Activated T-cell treated with anti-CD3 and anti-CD28 coated beads, Interleukin-2, amount 50 U/mL, for 1 hour (primary cell): ENCODE results near the gene LPCAT3.

Experiments used
- DNase-seq: peaks from one replicate; pipeline ENCODE4 v3.0.0-alpha.2; 2020

The LPCAT3 gene

GRCh38 chr12:6996040-6996441 lies 22.2 kb downstream of the LPCAT3 start:
- DNase-seq, result no peak

GRCh38 chr12:6987956-6988553 lies 30.2 kb downstream of the LPCAT3 start:
- no peak for DNase-seq

- DNase-seq, result no peak
Measured at GRCh38 chr12:6982532-6982931, 35.7 kb downstream of the LPCAT3 start.

DNA sequence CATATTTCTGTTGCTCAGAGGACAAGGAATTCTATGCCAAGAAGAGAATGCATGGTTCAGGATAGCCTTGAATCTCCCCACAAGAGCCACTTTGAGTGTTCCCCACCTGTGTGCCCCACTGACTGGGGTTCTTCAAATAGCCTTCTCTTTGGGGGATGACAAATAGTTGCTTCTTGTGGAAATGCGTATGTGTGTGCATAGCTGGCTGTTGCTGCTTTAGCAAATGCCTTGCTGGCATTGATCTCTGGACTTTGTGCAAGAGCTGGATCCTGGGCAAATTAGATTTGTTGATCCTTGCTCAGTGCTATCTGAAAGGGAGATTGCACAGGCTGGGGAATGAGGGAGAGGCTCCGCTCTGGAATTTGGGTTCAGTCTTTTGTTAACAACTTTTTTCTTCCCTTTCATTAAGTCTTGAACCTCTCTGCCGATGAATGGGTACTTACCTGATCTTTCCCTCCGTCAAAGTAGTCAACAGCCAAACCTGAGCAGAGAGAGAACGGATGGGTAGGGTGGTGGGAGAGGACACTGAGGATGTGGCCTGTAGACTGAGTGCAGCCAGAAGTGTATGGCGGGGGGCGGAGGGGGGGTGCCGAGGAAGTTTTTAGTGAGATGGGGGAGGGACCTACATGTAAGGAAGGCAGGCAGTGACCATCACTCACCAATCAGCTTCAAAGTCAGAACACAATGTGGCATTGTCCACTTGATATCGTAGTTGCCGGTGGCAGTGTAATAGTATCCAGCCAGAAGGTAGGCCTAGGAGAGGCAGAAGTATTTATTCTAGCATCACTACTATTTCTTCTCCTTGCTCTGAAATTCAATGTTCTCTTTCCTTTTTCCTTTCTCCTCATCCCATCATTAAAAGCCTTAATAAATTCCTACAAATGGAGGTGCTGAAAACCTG lies 36.9 kb downstream of the LPCAT3 start:
- no peak for DNase-seq

DNA sequence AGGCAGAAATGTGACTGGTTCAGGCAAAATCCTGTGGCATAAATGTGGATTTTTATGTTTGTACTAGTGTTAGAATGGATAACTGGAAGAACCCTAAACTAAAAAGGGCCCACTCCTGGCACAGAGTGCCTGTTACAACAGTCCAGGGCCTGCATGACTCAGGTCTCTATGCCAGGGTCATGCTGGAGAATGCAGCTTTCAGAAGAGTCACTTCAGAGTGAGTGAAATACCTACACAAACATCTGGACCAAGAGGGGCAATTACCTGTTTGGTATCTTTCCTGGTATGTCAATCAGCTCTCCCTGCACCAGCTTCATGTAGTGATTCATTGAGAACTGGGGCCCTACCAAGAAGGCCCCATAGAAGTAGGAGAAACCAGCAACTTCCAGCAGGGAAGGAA lies 37.5 kb downstream of the LPCAT3 start:
- no peak for DNase-seq

DNA sequence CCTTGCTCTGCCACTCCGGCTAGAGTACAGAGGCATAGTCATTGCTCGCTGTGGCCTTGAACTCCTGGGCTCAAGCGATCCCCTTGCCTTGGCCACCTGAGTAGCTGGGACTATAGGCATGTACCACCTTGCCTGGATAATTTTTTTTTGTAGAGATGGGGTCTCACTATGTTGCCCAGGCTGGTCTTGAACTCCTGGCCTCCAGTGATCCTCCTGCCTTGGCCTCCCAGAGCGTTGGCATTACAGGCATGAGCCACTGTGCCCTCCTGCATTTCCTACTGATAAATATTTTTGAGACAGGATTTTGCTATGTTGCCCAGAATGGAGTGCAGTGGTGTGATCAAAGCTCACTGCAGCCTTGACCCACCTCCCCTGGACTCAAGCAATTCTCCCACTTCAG lies 38.2 kb downstream of the LPCAT3 start:
- no peak for DNase-seq

DNA sequence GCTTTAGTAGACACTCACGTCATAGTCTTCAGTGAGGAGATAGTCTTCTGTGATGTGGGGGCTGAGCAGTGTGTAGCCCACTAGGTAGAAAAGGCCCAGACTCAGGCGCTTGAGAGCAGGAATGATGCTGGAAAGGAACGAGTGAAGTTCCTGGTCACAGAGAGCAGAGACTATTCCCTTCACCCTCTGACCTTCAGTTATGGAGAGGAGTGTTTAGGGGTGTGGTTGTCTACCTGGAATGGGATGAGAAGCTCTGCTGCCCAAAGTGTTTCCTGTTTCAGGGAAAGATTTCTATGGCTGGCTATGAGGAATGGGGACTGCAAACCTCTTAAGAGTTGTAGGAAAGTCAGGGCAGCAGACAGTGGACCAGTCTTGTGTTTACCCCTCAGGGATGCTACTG lies 38.8 kb downstream of the LPCAT3 start:
- DNase-seq, result no peak

DNA sequence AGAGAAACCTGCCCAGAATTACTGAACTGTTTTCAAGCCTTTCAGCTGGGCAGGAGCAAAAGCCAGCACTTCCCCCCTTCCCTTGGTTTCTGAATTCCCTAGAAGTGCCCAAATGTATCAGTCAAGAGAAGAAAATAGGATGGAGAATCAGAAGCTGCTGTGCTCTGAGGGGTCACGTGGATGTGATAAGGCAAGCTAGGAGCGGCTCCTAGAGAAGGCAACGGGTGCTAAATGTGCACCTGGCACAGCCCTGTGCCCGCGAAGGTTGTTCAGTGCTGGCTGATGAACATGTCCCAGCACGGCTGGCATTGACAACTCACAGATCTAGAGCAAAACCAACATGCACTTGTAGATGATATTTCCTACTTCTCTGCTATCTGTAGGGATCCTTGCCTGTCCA lies 39.3 kb downstream of the LPCAT3 start:
- DNase-seq, result no peak

DNA sequence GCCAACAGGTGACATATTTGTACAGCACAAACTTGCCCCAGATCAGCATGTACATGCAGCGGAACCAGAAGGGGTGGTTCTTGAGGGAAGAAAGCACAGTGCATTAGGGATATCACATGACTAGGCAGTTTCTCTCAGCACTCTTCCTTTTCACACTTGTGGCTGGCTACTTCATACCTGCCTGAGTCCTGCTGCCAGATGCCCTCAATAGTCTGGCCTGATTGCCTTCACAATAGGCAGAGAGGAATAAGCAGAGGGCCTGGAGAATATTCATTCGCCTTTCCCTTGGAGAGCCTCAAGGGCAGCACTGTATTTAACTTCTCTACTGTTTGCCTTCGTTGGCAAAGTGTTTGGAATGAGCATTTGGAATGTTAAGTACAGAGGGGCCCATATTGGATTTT lies 39.7 kb downstream of the LPCAT3 start:
- no peak for DNase-seq

- DNase-seq, result no peak
Measured at GRCh38 chr12:6978188-6978587, 40.1 kb downstream of the LPCAT3 start.

DNA sequence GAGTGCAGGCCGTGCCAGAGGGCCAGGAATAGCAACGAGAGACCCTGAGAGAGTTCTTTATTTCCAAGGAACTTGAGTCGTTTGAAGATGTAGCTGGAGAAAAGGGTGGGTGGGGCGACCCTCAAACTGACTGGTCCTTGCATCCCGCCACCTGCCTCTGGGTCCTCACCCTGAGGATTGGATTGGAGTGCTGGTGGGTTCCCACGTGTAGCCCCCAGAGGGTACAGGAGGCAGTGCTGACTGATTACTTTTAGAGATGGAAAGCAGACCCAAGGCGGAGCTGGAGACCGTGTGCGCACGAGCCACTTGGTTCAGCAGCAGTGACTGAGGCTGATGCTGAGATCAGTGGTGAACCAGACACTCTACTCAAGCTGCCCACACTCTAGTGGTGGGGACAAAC lies 40.6 kb downstream of the LPCAT3 start:
- no peak for DNase-seq

- DNase-seq, result no peak
Measured at GRCh38 chr12:6975297-6976032, 42.8 kb downstream of the LPCAT3 start.

- DNase-seq, result no peak
Measured at GRCh38 chr12:6974180-6974579, 44.1 kb downstream of the LPCAT3 start.

GRCh38 chr12:6970096-6970527 lies 48.2 kb downstream of the LPCAT3 start:
- DNase-seq, result no peak

DNA sequence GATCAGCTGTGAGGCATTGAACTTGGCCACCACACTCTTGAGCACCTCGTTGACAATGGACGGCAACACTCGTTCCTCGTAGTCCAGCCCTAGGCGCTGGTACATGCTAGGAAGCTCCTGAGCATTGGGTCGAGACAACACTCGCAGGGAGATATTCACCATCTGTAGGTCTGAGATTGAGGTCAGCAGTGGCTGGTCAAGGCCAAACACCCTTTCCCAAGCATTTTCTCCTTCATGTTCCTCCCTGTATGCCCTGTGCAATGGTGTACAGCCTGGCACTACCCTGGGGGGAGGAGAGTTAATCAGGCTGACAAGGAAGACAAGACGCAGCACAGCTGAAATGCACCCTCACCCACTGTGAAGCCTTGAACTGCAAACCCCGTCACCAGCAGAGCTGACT lies 49.9 kb downstream of the LPCAT3 start:
- no peak for DNase-seq

- peak; percentile 12 for DNase-seq
Measured at GRCh38 chr12:6967651-6968100, 50.6 kb downstream of the LPCAT3 start.

DNA sequence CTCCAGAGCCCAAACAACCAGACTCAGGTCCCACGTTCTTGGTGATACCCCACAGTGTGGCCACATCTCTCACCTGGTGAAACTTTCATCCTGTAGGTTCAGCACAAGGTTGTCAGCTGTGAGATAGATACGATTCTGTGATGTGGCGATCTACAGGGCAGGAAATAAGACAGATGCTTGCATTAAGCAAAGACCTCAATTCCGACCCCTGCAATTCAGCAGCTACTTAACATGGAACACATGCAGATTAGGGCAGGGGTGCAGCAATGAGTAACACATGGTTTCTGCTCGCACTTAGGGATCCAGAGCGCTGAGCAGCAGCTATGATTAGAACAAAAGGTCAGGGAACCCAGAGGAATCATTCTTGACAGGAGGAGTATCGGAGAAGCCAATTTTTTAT lies 51.9 kb downstream of the LPCAT3 start:
- DNase-seq, result no peak

DNA sequence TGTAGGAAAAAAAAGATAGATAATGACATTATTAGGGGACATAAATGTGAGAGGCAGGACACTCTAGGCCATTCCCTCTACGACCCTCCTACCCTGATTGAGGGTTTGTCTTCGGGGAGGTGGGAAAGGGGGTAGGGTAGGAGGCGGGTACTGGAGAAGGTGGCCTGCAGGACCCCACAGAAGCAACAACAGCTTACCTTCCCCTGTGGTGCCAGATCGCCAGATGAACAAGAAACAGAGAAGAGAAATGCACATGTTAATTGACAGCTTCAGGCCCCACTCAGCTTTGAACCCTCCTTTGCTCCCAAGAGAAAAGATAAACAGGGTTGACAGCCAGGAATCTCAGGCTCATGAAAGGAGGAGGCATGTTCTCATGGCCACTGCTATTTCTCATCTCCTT lies 52.6 kb downstream of the LPCAT3 start:
- DNase-seq, result no peak

- peak; percentile 85 for DNase-seq
Measured at GRCh38 chr12:6965026-6965661, 53.1 kb downstream of the LPCAT3 start.

DNA sequence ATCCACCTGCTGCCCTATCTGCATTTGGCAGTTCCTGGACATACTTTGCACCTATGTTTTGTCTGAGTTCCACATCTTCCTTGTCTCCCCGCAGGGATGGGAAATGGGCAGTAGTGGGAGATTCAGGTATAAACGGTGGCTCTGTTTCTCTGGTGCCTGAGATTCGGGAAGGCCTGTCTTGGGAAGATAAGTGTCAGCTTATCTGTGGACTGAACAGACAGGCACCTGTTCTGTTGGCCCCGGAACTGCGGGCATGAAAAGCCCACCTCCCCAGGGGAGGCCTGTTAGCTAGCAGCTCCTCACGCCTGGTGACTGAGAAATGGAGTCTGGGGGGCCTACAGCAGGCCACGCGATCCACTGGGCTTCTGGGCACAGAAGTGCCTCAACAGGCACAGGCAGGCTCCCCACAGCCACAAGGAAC lies 53.7 kb downstream of the LPCAT3 start:
- DNase-seq, result no peak

DNA sequence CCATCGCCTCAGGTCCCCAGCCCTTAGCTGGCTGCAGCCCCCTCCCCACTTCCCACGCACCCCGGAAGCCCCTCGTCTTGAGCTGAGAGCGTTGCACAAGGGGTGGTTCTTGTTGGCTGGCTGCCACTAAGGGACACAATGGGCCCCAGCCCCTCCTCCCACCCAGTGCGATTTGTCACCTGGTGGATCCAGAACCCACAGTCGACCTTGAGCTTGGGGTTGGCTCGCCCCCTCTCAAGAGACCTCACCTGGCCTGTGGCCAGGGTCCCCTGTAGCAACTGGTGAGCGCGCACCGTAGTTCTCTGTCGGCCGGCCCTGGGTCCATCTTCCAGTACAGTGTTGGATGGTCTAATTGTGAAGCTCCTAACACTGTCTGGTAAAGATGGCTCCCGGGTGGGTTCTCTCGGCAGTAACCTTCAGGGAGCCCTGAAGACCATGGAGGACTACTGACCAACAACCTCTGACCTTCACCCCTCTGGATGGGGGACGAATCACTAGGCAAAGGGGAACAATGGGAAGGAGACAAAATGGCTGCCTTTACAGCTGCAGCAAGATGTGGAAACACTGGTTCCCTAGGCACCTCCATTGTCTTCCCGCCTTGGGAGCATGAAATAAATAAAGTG lies 54.4 kb downstream of the LPCAT3 start:
- no peak for DNase-seq

- DNase-seq, result no peak
Measured at GRCh38 chr12:6963016-6963731, 55.1 kb downstream of the LPCAT3 start.
